ENCODE data around the gene KRTAP5-1. TPM values are rescaled to one million over a fixed set of nuclear protein-coding genes. Genes with fewer than 3 reads are reported as not detected.

KRTAP5-1 gene
- total RNA-seq, 2 experiments from 2014 or later: not detected

GRCh38 chr11:1536065-1536843 lies 48.8 kb downstream of the KRTAP5-1 start:
- Mint-ChIP-seq H3K27me3 (no peaks in the 10 kb centered on the region), H3K27ac (no peak overlapping the region), H3K9me3 (ENCODE audit: low read depth) (no peaks in the 10 kb centered on the region), H3K36me3 (ENCODE audit: low read depth) (peaks cover 2% of the 10 kb centered on the region), H3K4me3 (no peak overlapping the region), H3K4me1 (peaks cover 27% of the 10 kb centered on the region)
- intact Hi-C loops (cut with DNase I, micrococcal nuclease): loop anchor here in 1 of 2 experiments (5.0 kb wide), 1 partner anchor 36 kb away; the partner anchor contains the start of gene DUSP8
- DNase-seq (no peak), ATAC-seq (no peak)
- POLR2A ChIA-PET: no interaction called here
- CTCF ChIA-PET: interaction anchor here (0.5 to 2.8 kb wide), 5 partner anchors 21 to 616 kb away, joined by 3 to 7 read pairs (median 4); no protein-coding TSS in a partner anchor

- Mint-ChIP-seq H3K27ac (no peak overlapping the region), H3K4me1 (peaks cover 32% of the 10 kb centered on the region), H3K36me3 (ENCODE audit: low read depth) (peaks cover 2% of the 10 kb centered on the region), H3K27me3 (no peaks in the 10 kb centered on the region), H3K9me3 (ENCODE audit: low read depth) (no peaks in the 10 kb centered on the region), H3K4me3 (no peak overlapping the region)
- POLR2A ChIA-PET: no interaction called here
- ATAC-seq: no peak
- CTCF ChIA-PET: no interaction called here
- intact Hi-C loops (cut with DNase I, micrococcal nuclease): loop anchor here in 1 of 2 experiments (5.0 kb wide), 1 partner anchor 38 kb away; the partner anchor contains the start of gene DUSP8
- no peak for DNase-seq
Measured at GRCh38 chr11:1534682-1535081, 50.4 kb downstream of the KRTAP5-1 start.

Other genes with a start within 250 kb of the KRTAP5-1 start
- 1 to 10 TPM in 1 of 2 experiments, under 1 TPM in 1; 0.96 to 1.2 TPM for gene BRSK2, start 195.3 kb downstream of the KRTAP5-1 start, total RNA-seq
- gene MOB2, start 98.5 kb downstream of the KRTAP5-1 start, total RNA-seq: 10 to 100 TPM; 15.3 TPM
- 1 to 10 TPM; 1.3 to 2.8 TPM for gene DUSP8, start 13.0 kb downstream of the KRTAP5-1 start, total RNA-seq
- not detected for gene KRTAP5-2, start 13.0 kb upstream of the KRTAP5-1 start, total RNA-seq
- gene KRTAP5-3, start 23.2 kb upstream of the KRTAP5-1 start, total RNA-seq: not detected
- not detected for gene KRTAP5-4, start 36.9 kb upstream of the KRTAP5-1 start, total RNA-seq
- not detected for gene KRTAP5-5, start 44.5 kb upstream of the KRTAP5-1 start, total RNA-seq
- not detected for gene KRTAP5-6, start 111.9 kb upstream of the KRTAP5-1 start, total RNA-seq
- gene IFITM10, start 165.3 kb upstream of the KRTAP5-1 start, total RNA-seq: under 1 TPM in 1 of 2 experiments, not detected in 1; 0.21 TPM
- 10 to 100 TPM; 38.8 to 41.5 TPM for gene CTSD, start 178.6 kb upstream of the KRTAP5-1 start, total RNA-seq
- gene SYT8, start 249.7 kb upstream of the KRTAP5-1 start, total RNA-seq: not detected